ENCODE measurements around the gene EARS2. TPM values are rescaled to one million over a fixed set of nuclear protein-coding genes. Genes with fewer than 3 reads are reported as not detected.

EARS2 gene
- total and polyA plus RNA-seq, 10 of the 15 experiments (the other 5 are each of a cell fraction or from before 2014, with no cell fraction given) = 12.9 to 65.9 (median 33.5) TPM

GRCh38 chr16:23595951-23596720 is 39.0 kb upstream of the EARS2 start, which contains the start of gene NDUFAB1:
Gene NDUFAB1, minus strand, starts transcription at chr16:23596316. Its CDS starts 26 bp downstream, at chr16:23596290.
- peak within 1 kb of the TSS; percentile 82 for H3K4me3 ChIP-seq
- peaks cover 41% of the 10 kb centered on the region for H3K79me2 ChIP-seq (ENCODE audit: control insufficient read depth, insufficient read depth, low read length)
- ChIA-PET CTCF (interaction anchor here (0.6 to 1.9 kb wide), 33 partner anchors 9 to 1968 kb away, joined by 3 to 29 read pairs (median 5); partner anchors contain the start of genes EARS2, GGA2, PLK1 and UBFD1), SMC1A (ENCODE audit: uncharacterized antibody, unreplicated experiment) (interaction anchor here (1.2 to 1.5 kb wide), 2 partner anchors 89 to 159 kb away, joined by 3 to 4 read pairs; no protein-coding TSS in a partner anchor), POLR2A (no interaction called here), RAD21 (ENCODE audit: unreplicated experiment) (interaction anchor here (1.2 to 1.8 kb wide), 4 partner anchors 38 to 161 kb away, joined by 4 to 13 read pairs (median 6); partner anchors contain the start of genes EARS2 and UBFD1)
- H3K9me3 ChIP-seq (replicated peaks; ENCODE audit: control insufficient read depth, insufficient read depth, low read length) = no peaks in the 10 kb centered on the region
- intact Hi-C loops (cut with micrococcal nuclease; ENCODE audit: unreplicated experiment) = loop anchor here (1.0 to 5.0 kb wide), 2 partner anchors 39 to 89 kb away; partner anchors contain the start of genes EARS2 and UBFD1
- H3K9ac ChIP-seq (ENCODE audit: control insufficient read depth, insufficient read depth, low read length) = peak within 1 kb of the TSS; percentile 89
- peaks cover 5 to 8% of the 10 kb centered on the region in 2 experiments for H3K36me3 ChIP-seq (ENCODE audit: control insufficient read depth in 2 of 2, insufficient read depth in 2 of 2, low read length in 1 of 2)
- peak within 1 kb of the TSS; percentile 77 for H3K27ac ChIP-seq (ENCODE audit: control insufficient read depth, insufficient read depth)
- no peaks in the 10 kb centered on the region for H3K27me3 ChIP-seq (replicated peaks in 1 of 2; ENCODE audit: control insufficient read depth in 2 of 2, insufficient read depth in 2 of 2, low read length in 1 of 2)
- no TSS peak for BruUV-seq (replicated peaks)
- H4K20me1 ChIP-seq (ENCODE audit: control insufficient read depth, insufficient read depth) = no peaks in the 10 kb centered on the region; the same call in 1 of the 2 replicates
- peaks cover 16% of the 10 kb centered on the region for H3K4me1 ChIP-seq (ENCODE audit: control insufficient read depth, insufficient read depth, low read length)
- FAIRE-seq (peak; percentile 81), DNase-seq (ENCODE audit: low read depth, low spot score) (peak; percentile 51), ATAC-seq (peak; percentile 99)
- H2AFZ ChIP-seq (ENCODE audit: control insufficient read depth, low read depth, low read length) = peak within 1 kb of the TSS; percentile 95
- under 1% methylated on average over 66 of the region's 67 CpGs for WGBS (ENCODE audit: insufficient coverage, insufficient replicate concordance, low lambda C conversion rate, missing lambda C conversion rate)
- in situ Hi-C loops (cut with MboI) = no loop called here
- peak within 1 kb of the TSS; percentile 87 for H3K4me2 ChIP-seq (ENCODE audit: control insufficient read depth, insufficient read depth)
- TF ChIP-seq ZNF217 (IDR thresholded peaks at IDR 0.05) (peak; percentile 62; the same call in 1 of the 2 replicates), RAD21 (IDR thresholded peaks at IDR 0.05; ENCODE audit: insufficient read depth, low read depth, low read length) (no peak), SP1 (IDR thresholded peaks at IDR 0.05; ENCODE audit: low read depth, low read length) (peak; percentile 70), STAT1 (conservative IDR thresholded peaks at IDR 0.05) (0 out of 2 replicates have a peak, but pooled peaks have one; percentile 80), MEF2B (IDR thresholded peaks at IDR 0.05; ENCODE audit: partially characterized antibody, poor library complexity, severe bottlenecking) (no peak), KLF5 (IDR thresholded peaks at IDR 0.05; ENCODE audit: partially characterized antibody) (peak; percentile 76), MAX (IDR thresholded peaks at IDR 0.05; ENCODE audit: low read depth, low read length) (peak; percentile 71; the same call in 1 of the 2 replicates), IKZF1 (conservative IDR thresholded peaks at IDR 0.05) (peak; percentile 86), NKRF (conservative IDR thresholded peaks at IDR 0.05) (peak; percentile 70), E2F8 (IDR thresholded peaks at IDR 0.05; ENCODE audit: low read depth, partially characterized antibody) (peak; percentile 52), STAT3 (IDR thresholded peaks at IDR 0.05; ENCODE audit: low read depth, low read length) (no peak), NBN (IDR thresholded peaks at IDR 0.05) (no peak), SREBF2 (IDR thresholded peaks at IDR 0.05; ENCODE audit: low read length) (no peak), LARP7 (IDR thresholded peaks at IDR 0.05) (peak; percentile 75; the same call in 1 of the 2 replicates), PKNOX1 (IDR thresholded peaks at IDR 0.05) (peak; percentile 18; the same call in 1 of the 2 replicates), GATAD2B (conservative IDR thresholded peaks at IDR 0.05; ENCODE audit: low read depth) (peak; percentile 60; the same call in 1 of the 2 replicates), CREB1 (IDR thresholded peaks at IDR 0.05; ENCODE audit: low read depth) (peak; percentile 88), NRF1 (conservative IDR thresholded peaks at IDR 0.05; ENCODE audit: low read depth, low read length) (peak; percentile 32; the same call in 1 of the 2 replicates)

Measured in GM12878 (cell line).